HG03520 (cell line): ENCODE measurements around the gene PRKAR2B.
"Not testable (repeated sequence)": the region's sequence is repeated elsewhere in the genome, so short reads cannot be mapped to it uniquely, and the experiment has no call there.

ENCODE experiments used
- ATAC-seq: cut with Tn5 transposase; IDR thresholded peaks from one replicate; pipeline ENCODE4 v1.9.1; 2021; ENCODE audit warnings: mild to moderate bottlenecking, moderate library complexity; ENCODE audit not compliant: unreplicated experiment

The PRKAR2B gene

GRCh38 chr7:107151538-107151937, 107.0 kb downstream of the PRKAR2B start:
- ATAC-seq, result no peak

DNA sequence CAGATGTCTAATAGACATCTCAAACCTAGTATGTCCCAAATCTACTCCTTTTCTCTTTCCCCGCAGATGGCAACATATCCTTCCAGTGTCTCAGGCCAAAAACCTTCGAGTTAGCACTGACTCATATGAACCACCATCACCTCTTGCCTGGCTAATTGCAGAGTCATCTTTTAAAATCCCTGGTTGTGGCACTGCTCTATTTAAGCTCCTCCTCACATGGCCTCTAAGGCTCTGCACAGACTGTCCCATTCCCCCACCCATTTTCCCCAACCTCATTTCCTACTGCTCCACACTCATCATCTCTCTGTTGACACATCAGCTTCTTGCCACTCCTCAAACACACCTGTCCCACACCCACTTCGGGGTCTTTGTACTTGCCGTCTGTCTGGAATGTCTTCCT, 107.5 kb downstream of the PRKAR2B start:
- ATAC-seq, result no peak

DNA sequence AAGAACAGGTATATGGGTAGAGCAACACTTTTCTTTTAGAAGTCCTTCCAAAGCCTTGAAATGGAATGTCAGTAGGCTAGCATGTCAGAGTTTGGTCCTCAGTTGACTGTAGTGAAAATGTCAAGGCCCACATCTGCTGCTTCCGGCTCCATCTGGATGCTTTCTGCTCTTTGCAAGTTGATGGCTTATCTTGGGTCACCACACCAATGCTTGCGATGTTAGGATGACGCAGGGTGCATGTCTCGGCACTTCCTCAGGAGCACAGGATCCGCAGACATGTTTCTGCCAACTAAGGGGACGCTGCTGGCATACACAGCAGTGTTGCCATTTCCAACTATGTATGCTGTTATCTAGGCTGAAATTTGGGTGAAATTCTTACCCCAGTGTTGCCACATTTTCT, 110.3 kb downstream of the PRKAR2B start:
- no peak for ATAC-seq

DNA sequence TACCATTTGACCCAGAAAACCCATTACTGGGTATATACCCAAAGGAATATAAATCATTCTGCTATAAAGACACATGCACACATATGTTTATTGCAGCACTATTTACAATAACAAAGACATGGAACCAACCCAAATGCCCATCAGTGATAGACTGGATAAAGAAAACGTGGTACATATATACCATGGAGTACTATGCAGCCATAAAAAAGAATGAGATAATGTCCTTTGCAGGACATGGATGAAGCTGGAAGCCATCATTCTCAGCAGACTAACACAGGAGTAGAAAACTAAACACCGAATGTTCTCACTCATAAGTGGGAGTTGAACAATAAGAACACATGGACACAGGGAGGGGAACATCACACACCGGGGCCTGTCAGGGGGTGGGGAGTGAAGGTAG, 111.2 kb downstream of the PRKAR2B start:
- ATAC-seq, result not testable (repeated sequence)

GRCh38 chr7:107157091-107157490, 112.6 kb downstream of the PRKAR2B start:
- ATAC-seq, result no peak

- ATAC-seq, result no peak
Observed at GRCh38 chr7:107158028-107158427, 113.5 kb downstream of the PRKAR2B start.

- no peak for ATAC-seq
Observed at GRCh38 chr7:107160389-107160788, 115.9 kb downstream of the PRKAR2B start.

GRCh38 chr7:107161415-107161814, 116.9 kb downstream of the PRKAR2B start:
- ATAC-seq, result no peak

DNA sequence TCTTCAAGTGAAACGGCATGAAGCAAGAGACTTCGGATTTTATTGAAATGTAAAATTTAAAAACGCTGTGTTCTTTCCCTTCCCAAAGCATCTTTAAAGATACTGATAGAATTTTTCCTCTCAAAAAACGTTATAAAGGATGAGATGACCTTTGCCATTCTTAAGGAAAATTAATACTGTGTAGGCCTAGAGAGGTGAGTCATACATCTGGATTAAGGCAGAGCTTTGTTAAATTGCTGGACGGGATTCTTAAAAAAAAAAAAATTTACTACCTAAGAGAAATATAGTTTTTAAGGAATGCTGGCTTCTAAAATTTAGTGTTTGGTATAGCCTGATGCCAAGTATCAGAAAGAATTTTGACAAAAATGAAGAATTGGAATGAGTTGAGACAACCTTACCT, 118.0 kb downstream of the PRKAR2B start:
- no peak for ATAC-seq

DNA sequence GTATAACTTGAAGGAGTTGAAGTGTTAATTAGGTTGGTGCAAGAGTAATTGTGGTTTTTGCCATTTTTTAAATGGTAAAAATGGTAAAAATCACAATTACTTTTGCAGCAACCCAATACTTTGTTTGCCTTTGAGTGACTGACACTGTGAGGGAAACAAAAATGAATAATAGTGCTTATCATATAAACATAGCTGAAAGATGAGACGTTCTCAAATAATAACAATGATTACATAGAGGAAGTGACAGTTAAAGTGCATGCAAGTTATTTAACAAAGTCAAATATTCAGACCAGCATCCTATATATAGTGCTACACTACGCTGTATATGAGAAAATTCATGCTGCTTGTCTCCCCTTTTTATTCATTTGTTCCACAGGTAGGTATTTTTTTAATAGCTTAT, 119.6 kb downstream of the PRKAR2B start:
- ATAC-seq, result no peak

DNA sequence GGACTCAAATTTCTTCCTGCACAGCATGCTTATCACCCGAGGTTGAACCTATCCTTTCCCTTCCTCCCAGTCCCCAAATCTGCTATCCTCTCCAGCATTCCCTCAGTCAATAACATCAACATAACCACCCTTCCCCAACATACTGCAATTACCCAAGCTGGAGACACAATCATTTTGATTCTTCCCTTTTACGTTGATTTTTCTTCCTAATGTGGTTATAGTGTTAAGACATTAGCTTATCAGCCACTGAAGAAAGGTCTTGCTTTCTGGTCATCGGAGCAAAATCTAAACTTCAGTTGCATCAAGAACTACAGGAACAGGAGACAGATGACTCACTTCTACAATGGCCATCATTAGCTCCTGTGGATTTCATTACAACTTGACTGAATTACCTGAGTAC, 120.8 kb downstream of the PRKAR2B start:
- no peak for ATAC-seq

DNA sequence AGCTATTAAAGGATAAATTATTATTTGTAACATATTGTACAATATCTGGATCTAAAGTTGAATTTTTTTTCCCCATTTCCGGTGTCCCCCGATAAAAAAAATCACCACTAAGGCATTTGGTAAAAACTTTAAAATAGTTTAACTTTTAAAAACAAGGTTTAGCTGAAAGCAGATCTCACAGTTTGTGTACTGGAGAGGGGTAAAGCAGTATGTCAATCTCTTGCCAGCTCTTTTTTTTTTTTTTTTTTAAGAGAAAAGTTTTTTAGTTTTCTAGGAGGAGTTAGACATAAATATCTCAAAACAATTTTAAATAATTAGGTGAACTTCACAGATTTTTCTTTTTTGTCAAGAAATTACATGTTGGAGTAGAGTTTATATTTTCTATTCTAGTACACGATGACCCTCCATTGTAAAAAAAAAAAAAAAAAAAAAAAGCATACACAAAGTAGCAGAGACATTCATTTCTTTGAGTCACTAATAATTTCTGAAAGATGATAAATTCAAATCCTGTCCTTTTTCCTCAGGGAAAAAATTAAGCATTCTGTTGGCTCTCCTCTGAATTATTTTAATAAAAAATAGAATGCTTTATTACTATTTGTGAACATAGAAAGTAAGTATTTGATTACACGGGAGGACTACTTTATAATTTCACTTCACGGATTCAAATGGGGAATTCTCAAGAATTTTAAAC, 122.4 kb downstream of the PRKAR2B start:
- ATAC-seq, result no peak

DNA sequence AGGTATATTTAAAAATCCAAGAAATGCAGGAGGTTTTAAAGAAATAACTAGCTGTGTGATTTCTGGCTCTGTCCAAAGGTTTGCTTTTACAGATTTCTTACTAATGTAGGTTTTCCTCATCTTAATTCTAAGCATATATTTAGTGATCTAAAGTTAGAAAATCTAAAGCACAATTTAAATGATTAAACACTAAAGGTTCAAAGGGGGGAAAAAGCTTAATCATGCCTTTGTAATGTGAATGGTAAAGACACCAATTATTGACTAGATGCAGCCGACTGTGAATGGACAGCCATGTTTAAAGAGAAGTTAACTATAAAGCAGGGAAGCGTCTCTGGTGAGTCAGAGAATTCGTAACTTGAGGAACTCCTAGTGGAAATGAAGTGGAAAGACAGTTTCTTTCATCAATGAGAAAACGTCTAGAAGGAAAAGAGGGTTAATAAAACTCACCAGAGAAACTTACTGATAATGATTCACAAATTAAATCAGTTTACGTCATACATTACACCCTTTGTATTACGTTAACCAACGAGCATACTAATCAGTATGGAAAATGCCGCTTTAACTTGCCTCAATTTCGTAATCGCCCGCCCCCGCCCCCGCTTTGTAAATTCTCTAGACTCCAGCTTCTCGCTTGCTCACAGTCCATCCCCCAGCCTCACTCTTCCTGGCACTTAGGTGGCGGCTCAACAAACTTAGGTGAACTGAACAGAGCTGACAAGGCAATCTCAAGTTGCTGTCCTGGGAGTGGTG, 123.2 kb downstream of the PRKAR2B start:
- ATAC-seq, result no peak

- ATAC-seq, result peak; percentile 85
Observed at GRCh38 chr7:107168233-107169119, 124.0 kb downstream of the PRKAR2B start, which contains the start of gene HBP1. TSS of gene HBP1 (plus strand) at chr7:107169003. CDS start at chr7:107179894, 10,891 bp downstream.

GRCh38 chr7:107169120-107170050, 124.9 kb downstream of the PRKAR2B start:
- peak; percentile 13 for ATAC-seq

DNA sequence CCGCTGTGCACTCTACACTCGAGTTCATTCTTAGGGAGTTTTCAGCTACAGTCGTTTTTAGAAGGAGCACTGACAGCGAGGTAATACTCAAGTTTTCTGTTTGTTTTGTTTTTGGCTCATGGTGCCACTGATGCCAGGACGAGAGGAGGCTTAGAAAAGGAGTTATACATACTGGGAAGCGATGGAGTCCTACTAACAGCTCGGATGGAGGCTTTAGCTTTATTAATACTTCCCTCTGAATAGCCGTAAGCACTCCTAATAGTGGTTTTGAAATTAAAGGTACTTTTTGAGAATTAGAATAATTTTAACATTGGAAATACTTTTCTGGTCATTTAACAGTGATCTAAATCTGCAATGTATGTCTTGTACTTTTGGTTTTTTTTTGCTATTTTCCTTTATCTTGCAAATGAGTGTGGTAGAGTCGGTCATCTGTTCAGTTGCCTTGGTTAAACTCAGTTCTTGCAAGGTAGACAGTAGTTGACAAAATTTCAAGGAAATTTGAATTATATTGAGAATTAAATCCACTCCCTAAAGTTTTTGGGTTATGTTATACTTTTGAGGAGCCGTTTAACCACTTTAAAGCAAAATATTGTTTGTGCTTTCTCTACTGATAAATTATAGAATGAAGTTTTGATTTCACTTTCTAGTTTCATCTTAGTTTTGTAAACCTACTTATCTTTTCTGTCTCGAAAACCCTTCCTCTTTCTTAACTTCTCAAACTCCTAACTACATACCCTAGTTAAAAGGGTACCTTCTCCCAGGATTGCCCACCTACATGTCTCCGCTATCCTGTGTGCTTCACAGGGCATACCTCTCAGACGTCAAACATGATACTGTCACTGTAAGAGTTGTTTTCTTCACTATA, 125.8 kb downstream of the PRKAR2B start:
- ATAC-seq, result no peak

DNA sequence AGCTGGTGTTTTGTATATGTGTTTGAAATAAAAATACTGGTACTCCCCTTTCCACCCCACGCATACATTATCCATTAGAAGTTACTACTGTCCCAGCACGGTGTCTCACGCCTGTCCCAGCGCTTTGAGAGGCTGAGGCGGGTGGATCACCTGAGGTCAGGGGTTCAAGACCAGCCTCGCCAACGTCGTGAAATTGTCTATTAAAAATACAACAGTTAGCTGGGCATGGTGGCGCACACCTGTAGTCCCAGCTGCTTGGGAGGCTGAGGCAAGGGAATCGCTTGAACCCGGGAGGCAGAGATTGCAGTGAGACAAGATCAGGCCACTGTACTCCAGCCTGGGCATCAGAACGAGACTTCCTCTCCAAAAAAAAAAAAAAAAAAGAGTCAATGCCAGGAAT, 127.0 kb downstream of the PRKAR2B start:
- ATAC-seq, result no peak

GRCh38 chr7:107172276-107173032, 127.9 kb downstream of the PRKAR2B start:
- ATAC-seq, result no peak

DNA sequence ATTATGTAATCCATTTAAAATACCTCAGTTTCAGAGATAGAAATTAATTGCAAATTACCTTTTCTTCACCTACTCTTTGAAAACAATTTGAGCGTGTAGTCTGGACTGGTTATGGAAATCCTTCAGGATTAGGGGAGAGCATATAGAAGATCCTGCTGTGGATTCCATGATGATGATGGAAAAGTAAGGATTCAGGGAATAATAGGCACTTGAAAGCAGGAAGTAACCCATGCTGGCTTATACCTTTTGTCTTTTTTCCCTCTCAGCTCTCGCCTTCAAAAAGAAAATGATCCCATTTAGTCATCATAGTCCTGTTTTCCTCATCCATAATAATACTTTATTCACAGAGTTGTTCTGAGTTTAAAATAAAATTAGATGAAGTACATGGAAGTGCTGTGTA, 128.7 kb downstream of the PRKAR2B start:
- ATAC-seq, result no peak
